Calu3 (cell line): ENCODE measurements around the gene ATP6V1E1. TPM values are rescaled to one million over a fixed set of nuclear protein-coding genes. Genes with fewer than 3 reads are reported as not detected.

Experiments
- BruUV-seq: library from RNA; stranded (reverse); fragments of 400-500 nt; replicated peaks from 2 replicates; lab custom pipeline; 2021; lab: Mats Ljungman, UMichigan
- CTCF ChIA-PET: fragments of 300-600 bp; sonication (Branson Sonifier 250); formaldehyde crosslinking; loops from one replicate; lab custom pipeline; 2022; ENCODE audit warnings: antibody characterized with exemption; lab: Charles Lee
- DNase-seq: peaks from one replicate; pipeline ENCODE4 v3.0.0; 2022
- H3K27ac Mint-ChIP-seq: one replicate; pipeline ENCODE4 v1.8.0; 2022; ENCODE audit warnings: mixed read lengths; ENCODE audit not compliant: unreplicated experiment
- H3K27me3 Mint-ChIP-seq: one replicate; pipeline ENCODE4 v1.8.0; 2022; ENCODE audit warnings: mixed read lengths; ENCODE audit not compliant: unreplicated experiment
- H3K36me3 Mint-ChIP-seq: one replicate; pipeline ENCODE4 v1.8.0; 2022; ENCODE audit warnings: mild to moderate bottlenecking, moderate library complexity, mixed read lengths; ENCODE audit not compliant: insufficient read depth, unreplicated experiment
- H3K4me1 Mint-ChIP-seq: one replicate; pipeline ENCODE4 v1.8.0; 2022; ENCODE audit warnings: mild to moderate bottlenecking, low read depth, mixed read lengths; ENCODE audit not compliant: unreplicated experiment
- H3K4me3 Mint-ChIP-seq: one replicate; pipeline ENCODE4 v1.8.0; 2022; ENCODE audit warnings: mild to moderate bottlenecking, low read depth, moderate library complexity, mixed read lengths; ENCODE audit not compliant: unreplicated experiment
- H3K9me3 Mint-ChIP-seq: one replicate; pipeline ENCODE4 v1.8.0; 2022; ENCODE audit warnings: low read depth, mixed read lengths; ENCODE audit not compliant: unreplicated experiment
- intact Hi-C: fragments of 100-400 bp; cut with micrococcal nuclease; formaldehyde crosslinking; loops from one replicate; pipeline ENCODE4 v1.10.0; 2022; ENCODE audit not compliant: unreplicated experiment
- total RNA-seq: library from RNA; stranded (reverse); gene quantifications from 2 replicates; pipeline ENCODE4 v1.2.3, GENCODE V29; 2022
- TF ChIP-seq, protein P1 (sequence below): fragments of 200-600 bp; IDR thresholded peaks from one replicate; pipeline ENCODE4 v1.8.0; 2022; ENCODE audit warnings: antibody characterized with exemption; ENCODE audit not compliant: unreplicated experiment

Gene ATP6V1E1
- total RNA-seq, 1 experiment from 2014 or later = 105 TPM

DNA sequence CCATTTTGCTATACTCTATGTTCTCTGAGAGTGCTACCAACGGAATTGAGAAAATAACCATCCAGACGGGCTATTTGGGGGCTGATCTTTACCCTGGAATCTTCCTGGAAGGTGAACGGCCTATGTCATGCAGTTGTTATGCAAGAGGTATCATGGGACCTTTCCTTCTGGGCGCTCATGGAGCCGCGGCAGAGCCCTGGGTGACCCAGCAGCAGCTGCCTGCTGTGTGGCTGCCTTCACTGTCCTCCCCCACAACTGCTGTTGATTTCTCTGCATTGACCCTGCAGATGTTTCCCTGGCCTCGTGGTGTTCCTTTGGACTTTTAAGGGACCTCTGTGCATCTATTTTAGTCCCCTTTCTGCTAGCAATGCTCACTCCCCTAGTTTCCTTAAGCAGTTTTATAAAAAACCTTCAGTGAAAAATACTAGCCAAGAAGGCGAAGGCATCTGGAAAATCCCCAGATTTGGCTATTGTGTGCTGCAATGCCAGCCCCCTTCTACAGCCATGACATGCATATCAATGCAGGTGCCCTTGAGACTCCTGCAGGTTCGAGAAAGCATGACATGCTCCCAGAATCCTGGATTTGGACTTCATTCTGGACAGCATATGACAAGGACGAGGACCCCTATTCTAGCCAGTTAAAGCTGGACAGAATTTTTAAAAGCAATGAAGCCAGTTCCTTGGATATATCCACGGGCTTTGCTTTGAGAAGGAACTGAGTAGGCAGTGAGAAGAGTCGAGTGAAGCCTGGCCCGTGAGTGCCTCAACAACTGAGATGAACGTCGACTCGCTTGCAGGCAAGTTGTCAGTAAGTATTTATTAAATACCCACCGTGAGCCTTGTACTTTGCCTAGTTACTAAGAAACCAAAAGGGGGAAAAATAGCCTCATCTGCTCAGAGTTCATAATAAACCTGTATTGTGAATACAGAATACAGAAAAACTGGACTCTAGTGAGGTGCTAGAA, 65.4 kb downstream of the ATP6V1E1 start, which contains the start of gene SLC25A18:
Gene SLC25A18, plus strand, starts transcription at position 593 of the 965 bp plus-strand sequence. CDS start 16,447 bp downstream, outside the sequence.
- CTCF ChIA-PET = no interaction called here
- no TSS peak for BruUV-seq
- Mint-ChIP-seq H3K4me1 (peaks cover 14% of the 10 kb centered on the region), H3K27ac (no peak within 1 kb of the TSS), H3K4me3 (no peak within 1 kb of the TSS), H3K9me3 (no peaks in the 10 kb centered on the region), H3K36me3 (no peaks in the 10 kb centered on the region), H3K27me3 (peaks cover 42% of the 10 kb centered on the region)
- DNase-seq = no peak
- TF ChIP-seq, protein P1, sequence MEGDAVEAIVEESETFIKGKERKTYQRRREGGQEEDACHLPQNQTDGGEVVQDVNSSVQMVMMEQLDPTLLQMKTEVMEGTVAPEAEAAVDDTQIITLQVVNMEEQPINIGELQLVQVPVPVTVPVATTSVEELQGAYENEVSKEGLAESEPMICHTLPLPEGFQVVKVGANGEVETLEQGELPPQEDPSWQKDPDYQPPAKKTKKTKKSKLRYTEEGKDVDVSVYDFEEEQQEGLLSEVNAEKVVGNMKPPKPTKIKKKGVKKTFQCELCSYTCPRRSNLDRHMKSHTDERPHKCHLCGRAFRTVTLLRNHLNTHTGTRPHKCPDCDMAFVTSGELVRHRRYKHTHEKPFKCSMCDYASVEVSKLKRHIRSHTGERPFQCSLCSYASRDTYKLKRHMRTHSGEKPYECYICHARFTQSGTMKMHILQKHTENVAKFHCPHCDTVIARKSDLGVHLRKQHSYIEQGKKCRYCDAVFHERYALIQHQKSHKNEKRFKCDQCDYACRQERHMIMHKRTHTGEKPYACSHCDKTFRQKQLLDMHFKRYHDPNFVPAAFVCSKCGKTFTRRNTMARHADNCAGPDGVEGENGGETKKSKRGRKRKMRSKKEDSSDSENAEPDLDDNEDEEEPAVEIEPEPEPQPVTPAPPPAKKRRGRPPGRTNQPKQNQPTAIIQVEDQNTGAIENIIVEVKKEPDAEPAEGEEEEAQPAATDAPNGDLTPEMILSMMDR = peak; percentile 36
- intact Hi-C loops = no loop called here

DNA sequence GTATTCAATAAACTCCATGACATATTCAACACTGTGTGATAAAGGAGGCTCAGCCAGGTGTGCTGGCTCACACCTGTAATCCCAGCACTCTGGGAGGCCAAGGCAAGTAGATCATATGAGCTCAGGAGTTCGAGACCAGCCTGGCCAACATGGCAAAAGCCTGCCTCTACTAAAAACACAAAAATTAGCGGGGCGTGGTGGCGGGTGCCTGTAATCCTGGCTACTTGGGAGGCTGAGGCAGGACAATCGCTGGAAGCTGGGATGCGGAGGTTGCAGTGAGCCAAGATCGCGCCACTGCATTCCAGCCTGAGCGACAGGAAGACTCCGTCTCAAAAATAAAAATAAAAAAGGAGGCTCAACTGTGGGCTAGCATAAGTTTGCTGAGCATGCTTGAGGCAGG, 69.4 kb downstream of the ATP6V1E1 start:
- intact Hi-C loops = loop anchor here (10.0 kb wide), 2 partner anchors 46 to 146 kb away; no protein-coding TSS in a partner anchor
- H3K4me3 Mint-ChIP-seq = no peak overlapping the region
- no peak overlapping the region for H3K27ac Mint-ChIP-seq
- CTCF ChIA-PET = interaction anchor here (0.6 to 2.5 kb wide), 13 partner anchors 12 to 517 kb away, joined by 3 to 27 read pairs (median 4); partner anchors contain the start of gene BCL2L13
- H3K4me1 Mint-ChIP-seq = peaks cover 19% of the 10 kb centered on the region
- no TSS peak for BruUV-seq
- DNase-seq = no peak
- TF ChIP-seq, protein P1 = no peak
- no peaks in the 10 kb centered on the region for H3K9me3 Mint-ChIP-seq
- H3K36me3 Mint-ChIP-seq = no peaks in the 10 kb centered on the region
- H3K27me3 Mint-ChIP-seq = peaks cover 62% of the 10 kb centered on the region

GRCh38 chr22:17554814-17555213, 73.7 kb downstream of the ATP6V1E1 start:
- no peak overlapping the region for H3K27ac Mint-ChIP-seq
- no peak overlapping the region for H3K4me3 Mint-ChIP-seq
- no peaks in the 10 kb centered on the region for H3K9me3 Mint-ChIP-seq
- peaks cover 8% of the 10 kb centered on the region for H3K4me1 Mint-ChIP-seq
- no peaks in the 10 kb centered on the region for H3K36me3 Mint-ChIP-seq
- TF ChIP-seq, protein P1 = no peak
- BruUV-seq = no TSS peak
- H3K27me3 Mint-ChIP-seq = peaks cover 67% of the 10 kb centered on the region
- DNase-seq = no peak
- CTCF ChIA-PET = no interaction called here
- intact Hi-C loops = loop anchor here (10.0 kb wide), 2 partner anchors 50 to 150 kb away; no protein-coding TSS in a partner anchor

- TF ChIP-seq, protein P1 = no peak
- Mint-ChIP-seq H3K4me3 (no peak overlapping the region), H3K27ac (no peak overlapping the region), H3K4me1 (peaks cover 1% of the 10 kb centered on the region), H3K36me3 (no peaks in the 10 kb centered on the region), H3K9me3 (no peaks in the 10 kb centered on the region), H3K27me3 (peaks cover 65% of the 10 kb centered on the region)
- intact Hi-C loops = loop anchor here (10.0 kb wide), 2 partner anchors 52 to 152 kb away; no protein-coding TSS in a partner anchor
- DNase-seq = no peak
- BruUV-seq = no TSS peak
- CTCF ChIA-PET = interaction anchor here (0.5 to 0.6 kb wide), 2 partner anchors 15 to 220 kb away, joined by 3 to 4 read pairs; no protein-coding TSS in a partner anchor
These were observed 75.8 kb downstream of the ATP6V1E1 start for GRCh38 chr22:17552737-17553136.
